ENCODE measurements around the gene SF3B1. TPM values are rescaled to one million over a fixed set of nuclear protein-coding genes. Genes with fewer than 3 reads are reported as not detected.
"Not testable (repeated sequence)": the region's sequence is repeated elsewhere in the genome, so short reads cannot be mapped to it uniquely, and the experiment has no call there.

The SF3B1 gene, protein sequence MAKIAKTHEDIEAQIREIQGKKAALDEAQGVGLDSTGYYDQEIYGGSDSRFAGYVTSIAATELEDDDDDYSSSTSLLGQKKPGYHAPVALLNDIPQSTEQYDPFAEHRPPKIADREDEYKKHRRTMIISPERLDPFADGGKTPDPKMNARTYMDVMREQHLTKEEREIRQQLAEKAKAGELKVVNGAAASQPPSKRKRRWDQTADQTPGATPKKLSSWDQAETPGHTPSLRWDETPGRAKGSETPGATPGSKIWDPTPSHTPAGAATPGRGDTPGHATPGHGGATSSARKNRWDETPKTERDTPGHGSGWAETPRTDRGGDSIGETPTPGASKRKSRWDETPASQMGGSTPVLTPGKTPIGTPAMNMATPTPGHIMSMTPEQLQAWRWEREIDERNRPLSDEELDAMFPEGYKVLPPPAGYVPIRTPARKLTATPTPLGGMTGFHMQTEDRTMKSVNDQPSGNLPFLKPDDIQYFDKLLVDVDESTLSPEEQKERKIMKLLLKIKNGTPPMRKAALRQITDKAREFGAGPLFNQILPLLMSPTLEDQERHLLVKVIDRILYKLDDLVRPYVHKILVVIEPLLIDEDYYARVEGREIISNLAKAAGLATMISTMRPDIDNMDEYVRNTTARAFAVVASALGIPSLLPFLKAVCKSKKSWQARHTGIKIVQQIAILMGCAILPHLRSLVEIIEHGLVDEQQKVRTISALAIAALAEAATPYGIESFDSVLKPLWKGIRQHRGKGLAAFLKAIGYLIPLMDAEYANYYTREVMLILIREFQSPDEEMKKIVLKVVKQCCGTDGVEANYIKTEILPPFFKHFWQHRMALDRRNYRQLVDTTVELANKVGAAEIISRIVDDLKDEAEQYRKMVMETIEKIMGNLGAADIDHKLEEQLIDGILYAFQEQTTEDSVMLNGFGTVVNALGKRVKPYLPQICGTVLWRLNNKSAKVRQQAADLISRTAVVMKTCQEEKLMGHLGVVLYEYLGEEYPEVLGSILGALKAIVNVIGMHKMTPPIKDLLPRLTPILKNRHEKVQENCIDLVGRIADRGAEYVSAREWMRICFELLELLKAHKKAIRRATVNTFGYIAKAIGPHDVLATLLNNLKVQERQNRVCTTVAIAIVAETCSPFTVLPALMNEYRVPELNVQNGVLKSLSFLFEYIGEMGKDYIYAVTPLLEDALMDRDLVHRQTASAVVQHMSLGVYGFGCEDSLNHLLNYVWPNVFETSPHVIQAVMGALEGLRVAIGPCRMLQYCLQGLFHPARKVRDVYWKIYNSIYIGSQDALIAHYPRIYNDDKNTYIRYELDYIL
- total RNA-seq = 100 to 1,000 TPM; 361 to 396 TPM

DNA sequence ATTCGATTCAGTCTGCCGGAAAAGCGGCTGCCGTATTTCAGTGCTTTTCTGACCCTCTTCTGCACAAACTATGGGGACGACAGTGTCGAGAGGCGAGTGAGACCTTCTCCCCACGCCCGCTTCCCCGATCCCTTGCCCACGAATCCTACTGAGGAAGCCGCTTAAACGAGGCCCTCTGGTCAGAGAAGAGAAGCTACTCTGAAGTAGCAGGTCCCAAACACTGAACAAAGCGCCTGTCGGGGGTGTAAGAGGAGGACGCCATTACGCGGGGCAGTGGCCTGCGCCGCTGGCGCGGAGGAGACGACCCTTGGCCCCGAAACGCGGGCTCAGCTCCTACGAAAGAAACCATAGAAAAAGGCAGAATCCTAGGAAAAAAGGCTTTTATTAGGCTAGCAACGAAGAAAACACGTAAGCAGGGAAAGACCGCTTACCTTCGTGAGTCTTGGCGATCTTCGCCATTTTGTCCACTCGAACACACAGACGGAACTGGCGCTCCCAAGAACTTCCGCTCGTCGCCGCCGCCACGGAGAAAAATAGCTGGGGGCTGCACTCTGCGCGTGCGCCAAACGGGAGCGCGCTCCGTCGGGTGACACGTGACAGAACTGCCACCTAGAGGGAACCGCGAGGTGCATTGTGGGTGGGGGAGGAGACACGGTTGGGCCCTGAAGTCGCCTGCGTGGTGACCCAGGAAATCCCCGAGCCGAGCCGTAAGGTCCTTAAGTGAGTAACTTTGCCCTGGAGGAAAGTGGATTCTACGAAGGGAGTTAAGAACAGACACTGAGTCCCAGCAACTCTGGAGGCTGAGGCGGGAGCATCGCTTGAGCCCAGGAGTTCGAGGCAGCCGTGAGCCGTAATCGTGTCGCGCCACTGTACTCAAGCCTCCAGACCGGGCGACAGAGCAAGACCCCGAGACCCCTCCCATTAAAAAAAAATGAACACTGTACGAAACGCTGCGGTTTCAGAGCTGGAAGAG lies at the start of gene SF3B1:
SF3B1 (minus strand) TSS at position 488 of the 973 bp plus-strand sequence; CDS start at position 459, 29 bp downstream.
- DNase-seq (peak; percentile 98 to 99 (median 99)), ATAC-seq (peak; percentile 97)
- Histone ChIP-seq H3K36me3 (replicated peaks in 1 of 2; ENCODE audit: insufficient read depth in 1 of 2, low read depth in 2 of 2) (no peaks in the 10 kb centered on the region), H3K4me3 (peak within 1 kb of the TSS; percentile 71 to 83), H3K27me3 (no peaks in the 10 kb centered on the region), H3K27ac (peak within 1 kb of the TSS; percentile 94 to 98 (median 96)), H3K9me3 (no peaks in the 10 kb centered on the region), H3K4me1 (peaks cover 42% of the 10 kb centered on the region)
- intact Hi-C loops (cut with DNase I) = no loop called here
- 0% methylated on average over 45 to 74 of the region's 74 CpGs for WGBS, 2 donors
- TF ChIP-seq POLR2A (IDR thresholded peaks at IDR 0.05) = peak; percentile 92 to 98 (median 97)
- TF ChIP-seq, protein P1, sequence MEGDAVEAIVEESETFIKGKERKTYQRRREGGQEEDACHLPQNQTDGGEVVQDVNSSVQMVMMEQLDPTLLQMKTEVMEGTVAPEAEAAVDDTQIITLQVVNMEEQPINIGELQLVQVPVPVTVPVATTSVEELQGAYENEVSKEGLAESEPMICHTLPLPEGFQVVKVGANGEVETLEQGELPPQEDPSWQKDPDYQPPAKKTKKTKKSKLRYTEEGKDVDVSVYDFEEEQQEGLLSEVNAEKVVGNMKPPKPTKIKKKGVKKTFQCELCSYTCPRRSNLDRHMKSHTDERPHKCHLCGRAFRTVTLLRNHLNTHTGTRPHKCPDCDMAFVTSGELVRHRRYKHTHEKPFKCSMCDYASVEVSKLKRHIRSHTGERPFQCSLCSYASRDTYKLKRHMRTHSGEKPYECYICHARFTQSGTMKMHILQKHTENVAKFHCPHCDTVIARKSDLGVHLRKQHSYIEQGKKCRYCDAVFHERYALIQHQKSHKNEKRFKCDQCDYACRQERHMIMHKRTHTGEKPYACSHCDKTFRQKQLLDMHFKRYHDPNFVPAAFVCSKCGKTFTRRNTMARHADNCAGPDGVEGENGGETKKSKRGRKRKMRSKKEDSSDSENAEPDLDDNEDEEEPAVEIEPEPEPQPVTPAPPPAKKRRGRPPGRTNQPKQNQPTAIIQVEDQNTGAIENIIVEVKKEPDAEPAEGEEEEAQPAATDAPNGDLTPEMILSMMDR (IDR thresholded peaks at IDR 0.05) = peak in 1 of 7 experiments; percentile 16

DNA sequence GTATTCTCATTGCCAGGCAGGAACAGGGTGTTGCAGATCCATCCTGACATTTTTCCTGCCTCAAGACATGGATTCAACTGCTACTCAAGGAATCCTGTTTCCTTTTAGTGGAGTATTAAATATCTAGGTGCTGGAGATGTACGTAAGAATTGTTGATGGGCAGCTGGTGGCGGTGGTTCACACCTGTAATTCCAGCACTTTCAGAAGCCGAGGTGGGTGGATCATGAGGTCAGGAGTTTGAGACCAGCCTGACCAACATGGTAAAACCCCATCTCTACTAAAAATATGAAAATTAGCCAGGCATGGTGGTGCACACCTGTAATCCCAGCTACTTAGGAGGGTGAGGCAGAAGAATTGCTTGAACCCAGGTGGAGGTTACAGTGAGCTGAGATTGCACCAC lies 49.4 kb upstream of the SF3B1 start:
- H3K27ac ChIP-seq; DNase-seq; intact Hi-C loops (cut with DNase I); H3K4me1 ChIP-seq; H3K27me3 ChIP-seq; H3K4me3 ChIP-seq; ATAC-seq: not testable (repeated sequence)
- Histone ChIP-seq H3K9me3 (peaks cover 0 to 15% (median 0%) of the 10 kb centered on the region in 3 donors), H3K36me3 (replicated peaks in 1 of 2; ENCODE audit: insufficient read depth in 1 of 2, low read depth in 2 of 2) (peaks cover 20% of the 10 kb centered on the region in 2 donors)
- 93 to 100% methylated on average over 3 of the region's 3 CpGs for WGBS, 2 donors

DNA sequence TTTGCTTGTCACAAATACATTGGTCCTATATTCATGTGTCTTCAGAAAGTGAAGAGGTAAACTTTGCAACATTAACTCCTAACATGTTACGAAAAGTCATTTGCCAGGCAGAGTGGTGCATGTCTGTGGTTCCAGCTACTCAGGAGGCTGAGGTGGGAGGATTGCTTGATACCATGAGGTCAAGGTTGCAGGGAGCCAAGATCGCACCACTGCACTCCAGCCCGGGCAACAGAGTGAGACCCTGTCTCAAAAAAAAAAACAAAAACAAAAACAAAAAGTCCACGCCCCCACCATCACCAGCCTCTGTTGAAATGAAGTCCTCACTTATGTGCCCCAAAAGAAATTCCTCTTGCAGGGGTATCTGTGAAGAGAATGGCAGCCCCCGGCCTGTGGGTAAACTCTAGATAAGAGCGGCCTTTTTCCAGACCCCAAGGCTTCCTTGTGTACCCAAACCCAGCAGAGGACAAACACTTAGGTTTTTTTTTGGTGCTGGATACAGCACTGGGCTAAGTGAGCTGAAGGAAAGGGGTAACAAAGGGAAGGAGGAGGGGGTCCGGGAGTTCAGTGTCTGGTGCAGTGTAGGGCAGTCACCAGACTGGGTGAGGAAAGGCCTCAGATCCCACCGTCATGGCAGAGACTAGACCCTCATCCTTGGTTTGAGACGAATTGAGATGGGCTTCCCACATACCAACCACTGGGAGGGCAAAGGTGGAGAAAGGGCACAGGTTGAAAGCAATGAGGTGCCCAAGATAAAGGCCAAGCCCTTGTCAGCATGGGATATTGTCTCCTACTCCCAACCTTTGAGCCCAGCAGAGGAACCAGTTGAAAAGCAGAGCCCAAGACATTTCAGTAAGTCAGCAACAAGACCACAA lies 45.6 kb upstream of the SF3B1 start:
- ATAC-seq (no peak), DNase-seq (no peak)
- 89 to 95% methylated on average over 9 of the region's 9 CpGs for whole genome bisulfite sequencing, 2 donors
- Histone ChIP-seq H3K9me3 (peaks cover 0 to 15% (median 0%) of the 10 kb centered on the region in 3 donors), H3K4me1 (no peaks in the 10 kb centered on the region), H3K27me3 (no peaks in the 10 kb centered on the region), H3K27ac (no peak overlapping the region), H3K4me3 (no peak overlapping the region), H3K36me3 (replicated peaks in 1 of 2; ENCODE audit: insufficient read depth in 1 of 2, low read depth in 2 of 2) (peaks cover 3 to 18% of the 10 kb centered on the region in 2 donors)
- intact Hi-C loops (cut with DNase I) = no loop called here
- TF ChIP-seq, protein P1 (IDR thresholded peaks at IDR 0.05) = no peak
- TF ChIP-seq POLR2A (IDR thresholded peaks at IDR 0.05) = no peak

DNA sequence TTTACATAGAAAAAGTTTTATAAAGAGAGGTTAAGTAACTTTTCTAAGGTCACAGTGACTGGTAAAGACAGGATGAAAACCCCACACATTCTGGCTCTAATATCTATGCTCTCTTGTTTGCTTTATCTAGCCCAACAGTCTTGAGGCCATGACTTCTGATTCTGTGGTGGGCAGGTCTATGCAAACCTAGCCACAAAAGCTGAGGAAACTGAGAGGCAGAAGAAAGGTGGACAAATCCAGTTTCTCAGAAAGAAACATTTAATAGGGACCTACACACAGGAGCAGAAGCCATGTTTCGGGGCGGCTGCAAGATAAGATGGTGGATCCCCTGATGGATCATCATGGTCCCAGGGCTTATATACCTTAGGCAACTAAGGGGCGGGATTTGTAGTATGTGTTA lies 43.0 kb upstream of the SF3B1 start:
- no peaks in the 10 kb centered on the region for H3K27me3 ChIP-seq
- intact Hi-C loops (cut with DNase I) = no loop called here
- DNase-seq (no peak), ATAC-seq (no peak)
- H3K4me3 ChIP-seq = no peak overlapping the region
- H3K36me3 ChIP-seq (replicated peaks in 1 of 2; ENCODE audit: insufficient read depth in 1 of 2, low read depth in 2 of 2) = peaks cover 13 to 29% of the 10 kb centered on the region in 2 donors
- no peaks in the 10 kb centered on the region for H3K9me3 ChIP-seq
- H3K4me1 ChIP-seq = no peaks in the 10 kb centered on the region
- TF ChIP-seq POLR2A (IDR thresholded peaks at IDR 0.05) = no peak
- TF ChIP-seq, protein P1 (IDR thresholded peaks at IDR 0.05) = no peak
- 88 to 100% methylated on average over 3 of the region's 3 CpGs for WGBS, 2 donors
- no peak overlapping the region for H3K27ac ChIP-seq
